Brain microvascular endothelial cell (primary cell): Measurements from ENCODE around the gene CFAP99.
"Not testable (repeated sequence)": the region's sequence is repeated elsewhere in the genome, so short reads cannot be mapped to it uniquely, and the experiment has no call there.

Experiments used
- DNase-seq: peaks from one replicate; pipeline ENCODE4 v3.0.0-alpha.2; 2020
- H3K27ac ChIP-seq: fragments of 250-450 bp; sonication (Bioruptor Pico); 2 replicates; pipeline ENCODE4 v1.5.1; 2020; ENCODE audit warnings: mild to moderate bottlenecking, moderate library complexity
- H3K27me3 ChIP-seq: fragments of 250-450 bp; sonication (Bioruptor Pico); replicated peaks from 2 replicates; pipeline ENCODE4 v1.5.1; 2020; ENCODE audit warnings: mild to moderate bottlenecking
- H3K36me3 ChIP-seq: fragments of 250-450 bp; sonication (Bioruptor Pico); replicated peaks from 2 replicates; pipeline ENCODE4 v1.5.1; 2020; ENCODE audit warnings: mild to moderate bottlenecking
- H3K4me3 ChIP-seq: 2 replicates; pipeline ENCODE4 v1.5.1; 2011; ENCODE audit warnings: low read depth, mild to moderate bottlenecking, control low read depth, low read length, moderate library complexity
- CTCF ChIP-seq: IDR thresholded peaks from 2 replicates; pipeline ENCODE4 v1.5.1; 2011; ENCODE audit warnings: low read depth, mild to moderate bottlenecking, moderate library complexity, low read length, control low read depth, inconsistent platforms; ENCODE audit errors: missing control alignments
- in situ Hi-C: cut with HindIII; loops from 2 replicates; pipeline ENCODE4 v1.10.0; 2017; ENCODE audit warnings: low sequenced_read_pairs, low pct_ligation_motif_present

The CFAP99 gene

GRCh38 chr4:2375427-2375826 lies 43.3 kb upstream of the CFAP99 start:
- no peak overlapping the region for H3K27ac ChIP-seq
- H3K36me3 ChIP-seq, result no peaks in the 10 kb centered on the region
- DNase-seq, result no peak
- H3K4me3 ChIP-seq, result no peak overlapping the region
- H3K27me3 ChIP-seq, result peaks cover 2% of the 10 kb centered on the region
- in situ Hi-C loops, result no loop called here
- no peak for TF ChIP-seq CTCF

- in situ Hi-C loops, result no loop called here
- no peak overlapping the region for H3K4me3 ChIP-seq
- no peak overlapping the region for H3K27ac ChIP-seq
- no peak for DNase-seq
- H3K36me3 ChIP-seq, result no peaks in the 10 kb centered on the region
- H3K27me3 ChIP-seq, result peaks cover 2% of the 10 kb centered on the region
- no peak for TF ChIP-seq CTCF
These were observed 41.5 kb upstream of the CFAP99 start for GRCh38 chr4:2377241-2377640.

GRCh38 chr4:2378401-2378800 lies 40.4 kb upstream of the CFAP99 start:
- in situ Hi-C loops, result no loop called here
- H3K27me3 ChIP-seq, result peaks cover 2% of the 10 kb centered on the region
- no peak for DNase-seq
- no peak overlapping the region for H3K27ac ChIP-seq
- no peak for TF ChIP-seq CTCF
- H3K36me3 ChIP-seq, result no peaks in the 10 kb centered on the region
- H3K4me3 ChIP-seq, result no peak overlapping the region

GRCh38 chr4:2378898-2379297 lies 39.9 kb upstream of the CFAP99 start:
- in situ Hi-C loops, result no loop called here
- no peak for DNase-seq
- no peak for TF ChIP-seq CTCF
- no peaks in the 10 kb centered on the region for H3K36me3 ChIP-seq
- H3K4me3 ChIP-seq, result no peak overlapping the region
- no peak overlapping the region for H3K27ac ChIP-seq
- peaks cover 2% of the 10 kb centered on the region for H3K27me3 ChIP-seq

GRCh38 chr4:2380589-2380988 lies 38.2 kb upstream of the CFAP99 start:
- DNase-seq, H3K4me3 ChIP-seq, H3K27me3 ChIP-seq, H3K27ac ChIP-seq, in situ Hi-C loops, H3K36me3 ChIP-seq: not testable (repeated sequence)

- H3K4me3 ChIP-seq, H3K27me3 ChIP-seq, H3K27ac ChIP-seq, DNase-seq, H3K36me3 ChIP-seq, in situ Hi-C loops: not testable (repeated sequence)
These were observed 36.0 kb upstream of the CFAP99 start for GRCh38 chr4:2382769-2383202.

- DNase-seq, H3K27ac ChIP-seq, H3K36me3 ChIP-seq, in situ Hi-C loops, H3K4me3 ChIP-seq: not testable (repeated sequence)
- H3K27me3 ChIP-seq, result peaks cover 10% of the 10 kb centered on the region
These were observed 35.5 kb upstream of the CFAP99 start for GRCh38 chr4:2383220-2383631.
